Lung (tissue), 12 donors: Measurements from ENCODE around the gene KRTAP12-4. TPM values are rescaled to one million over a fixed set of nuclear protein-coding genes. Genes with fewer than 3 reads are reported as not detected.

Experiments
- ATAC-seq: fragments of 200-7000 bp; cut with Tn5 transposase; one replicate; pipeline ENCODE4 v1.9.1; 2020; ENCODE audit warnings: moderate number of reproducible peaks; ENCODE audit not compliant: insufficient read depth, low FRiP score
- DNase-seq, 3 donors: peaks; one replicate each; pipeline ENCODE4 v3.0.0-alpha.2; 2013 to 2017
- H3K27ac ChIP-seq, 2 donors: one replicate each; pipeline ENCODE4 v1.5.1; 2013; ENCODE audit warnings: mild to moderate bottlenecking in 2 of 2, moderate library complexity in 2 of 2, control low read depth in 1 of 2, inconsistent platforms in 1 of 2, low read depth in 1 of 2, low read length in 1 of 2
- H3K27me3 ChIP-seq, 3 donors: one replicate each; pipeline ENCODE4 v1.5.1; 2013; ENCODE audit warnings: low read length in 2 of 3; ENCODE audit not compliant: control insufficient read depth in 3 of 3, insufficient read depth in 3 of 3
- H3K36me3 ChIP-seq, 4 donors: one replicate each; pipeline ENCODE4 v1.5.1; 2013; ENCODE audit warnings: low read length in 4 of 4, mild to moderate bottlenecking in 1 of 4, moderate library complexity in 1 of 4; ENCODE audit not compliant: control insufficient read depth in 4 of 4, insufficient read depth in 4 of 4
- H3K4me1 ChIP-seq, 5 donors: one replicate each; pipeline ENCODE4 v1.5.1; 2013; ENCODE audit warnings: low read length in 5 of 5, mild to moderate bottlenecking in 2 of 5, moderate library complexity in 1 of 5; ENCODE audit not compliant: control insufficient read depth in 5 of 5, insufficient read depth in 5 of 5
- H3K4me3 ChIP-seq: one replicate; pipeline ENCODE4 v1.5.1; 2013; ENCODE audit warnings: mild to moderate bottlenecking, control low read depth, moderate library complexity
- H3K9ac ChIP-seq, 2 donors: one replicate each; pipeline ENCODE4 v1.5.1; 2013; ENCODE audit warnings: low read length in 2 of 2, control low read depth in 1 of 2; ENCODE audit not compliant: insufficient read depth in 1 of 2
- H3K9me3 ChIP-seq, 4 donors: one replicate each; pipeline ENCODE4 v1.5.1; 2013; ENCODE audit warnings: low read length in 3 of 4, mild to moderate bottlenecking in 1 of 4, moderate library complexity in 1 of 4; ENCODE audit not compliant: control insufficient read depth in 4 of 4, insufficient read depth in 3 of 4
- WGBS, 2 donors: extraction: QIAGEN DNeasy Blood & Tissue Kit; methylation state at CpG; one replicate each; pipeline ENCODE4 v1.1.7; 2013; 5-methylcytosine and 5-hydroxymethylcytosine counted together
- polyA plus RNA-seq, 2 donors: library from polyadenylated mRNA; stranded (reverse); fragments of 200-250 nt; gene quantifications; one replicate each; pipeline ENCODE4 v1.2.1, GENCODE V29; 2013
- total RNA-seq, 2 donors: library from RNA; depleted of rRNA in 1 of 2; stranded (reverse); fragments of >200 nt in 1 of 2; gene quantifications; one replicate each; pipeline ENCODE4 v1.2.1, GENCODE V29; 2014 to 2021
- TF ChIP-seq, protein P1 (sequence below): IDR thresholded peaks from 2 replicates; pipeline ENCODE4 v1.5.1; 2012; ENCODE audit warnings: mild to moderate bottlenecking; ENCODE audit errors: control extremely low read depth, extremely low read depth
- donor health status: control.
- donor health status: control.
- donor health status: Bipolar disorder and iron deficiency.
- donor health status: healthy.
- donor health status: DM: yes; HTN: yes; CAD: no.

The KRTAP12-4 gene
- total and polyA plus RNA-seq, 4 donors = not detected

- no peak for ATAC-seq
- H3K9me3 ChIP-seq = peaks cover 0 to 15% (median 0%) of the 10 kb centered on the region in 4 donors
- H3K4me3 ChIP-seq = no peak overlapping the region
- TF ChIP-seq, protein P1, sequence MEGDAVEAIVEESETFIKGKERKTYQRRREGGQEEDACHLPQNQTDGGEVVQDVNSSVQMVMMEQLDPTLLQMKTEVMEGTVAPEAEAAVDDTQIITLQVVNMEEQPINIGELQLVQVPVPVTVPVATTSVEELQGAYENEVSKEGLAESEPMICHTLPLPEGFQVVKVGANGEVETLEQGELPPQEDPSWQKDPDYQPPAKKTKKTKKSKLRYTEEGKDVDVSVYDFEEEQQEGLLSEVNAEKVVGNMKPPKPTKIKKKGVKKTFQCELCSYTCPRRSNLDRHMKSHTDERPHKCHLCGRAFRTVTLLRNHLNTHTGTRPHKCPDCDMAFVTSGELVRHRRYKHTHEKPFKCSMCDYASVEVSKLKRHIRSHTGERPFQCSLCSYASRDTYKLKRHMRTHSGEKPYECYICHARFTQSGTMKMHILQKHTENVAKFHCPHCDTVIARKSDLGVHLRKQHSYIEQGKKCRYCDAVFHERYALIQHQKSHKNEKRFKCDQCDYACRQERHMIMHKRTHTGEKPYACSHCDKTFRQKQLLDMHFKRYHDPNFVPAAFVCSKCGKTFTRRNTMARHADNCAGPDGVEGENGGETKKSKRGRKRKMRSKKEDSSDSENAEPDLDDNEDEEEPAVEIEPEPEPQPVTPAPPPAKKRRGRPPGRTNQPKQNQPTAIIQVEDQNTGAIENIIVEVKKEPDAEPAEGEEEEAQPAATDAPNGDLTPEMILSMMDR = no peak
- no peak overlapping the region for H3K27ac ChIP-seq
- WGBS, 2 donors = 86 to 88% methylated on average over 16 of the region's 16 CpGs
- H3K9ac ChIP-seq = no peak overlapping the region
- H3K36me3 ChIP-seq = no peaks in the 10 kb centered on the region
- H3K27me3 ChIP-seq = no peaks in the 10 kb centered on the region
- no peaks in the 10 kb centered on the region for H3K4me1 ChIP-seq
- DNase-seq = no peak
Observed at GRCh38 chr21:44616591-44616926, 37.9 kb downstream of the KRTAP12-4 start.

- no peak overlapping the region for H3K4me3 ChIP-seq
- DNase-seq (no peak), ATAC-seq (no peak)
- H3K9ac ChIP-seq = no peak overlapping the region
- WGBS, 2 donors = 77 to 78% methylated on average over 17 of the region's 17 CpGs
- no peaks in the 10 kb centered on the region for H3K36me3 ChIP-seq
- peaks cover 0 to 16% (median 0%) of the 10 kb centered on the region in 4 donors for H3K9me3 ChIP-seq
- no peaks in the 10 kb centered on the region for H3K4me1 ChIP-seq
- H3K27me3 ChIP-seq = no peaks in the 10 kb centered on the region
- no peak overlapping the region for H3K27ac ChIP-seq
- TF ChIP-seq, protein P1 = no peak
Observed at GRCh38 chr21:44615911-44616590, 38.4 kb downstream of the KRTAP12-4 start.

DNA sequence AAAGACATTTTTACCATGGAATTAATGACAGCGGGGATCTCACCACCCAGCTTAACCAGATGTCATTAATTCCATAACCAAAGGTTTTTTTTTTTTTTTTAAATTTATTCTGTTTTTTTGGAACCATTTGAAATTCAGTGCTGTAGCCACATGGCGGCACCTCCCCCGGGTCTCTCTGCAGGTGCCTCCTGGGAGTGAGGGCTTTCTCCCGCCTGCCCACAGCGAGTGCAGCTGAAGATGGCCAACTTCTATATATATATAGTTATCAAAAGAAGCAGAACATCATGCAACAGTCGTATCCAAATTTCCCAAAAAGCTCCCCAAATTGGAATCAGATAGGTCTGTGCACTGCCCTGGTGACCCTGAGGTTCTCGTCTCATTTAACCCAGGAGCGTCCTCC, 39.0 kb downstream of the KRTAP12-4 start:
- no peak overlapping the region for H3K4me3 ChIP-seq
- H3K27ac ChIP-seq = no peak overlapping the region
- TF ChIP-seq, protein P1 = no peak
- DNase-seq = no peak
- no peaks in the 10 kb centered on the region for H3K27me3 ChIP-seq
- H3K36me3 ChIP-seq = no peaks in the 10 kb centered on the region
- 74 to 85% methylated on average over 8 of the region's 8 CpGs for WGBS, 2 donors
- no peak overlapping the region for H3K9ac ChIP-seq
- H3K4me1 ChIP-seq = no peaks in the 10 kb centered on the region
- H3K9me3 ChIP-seq = peaks cover 0 to 19% (median 0%) of the 10 kb centered on the region in 4 donors
- ATAC-seq = no peak

- ATAC-seq = no peak
- H3K36me3 ChIP-seq = no peaks in the 10 kb centered on the region
- no peak overlapping the region for H3K4me3 ChIP-seq
- TF ChIP-seq, protein P1 = no peak
- H3K27me3 ChIP-seq = no peaks in the 10 kb centered on the region
- 90 to 94% methylated on average over 28 of the region's 28 CpGs for WGBS, 2 donors
- H3K9me3 ChIP-seq = peaks cover 0 to 22% (median under 1%) of the 10 kb centered on the region in 4 donors
- H3K9ac ChIP-seq = no peak overlapping the region
- DNase-seq = no peak
- H3K4me1 ChIP-seq = no peaks in the 10 kb centered on the region
- no peak overlapping the region for H3K27ac ChIP-seq
Observed at GRCh38 chr21:44614961-44615391, 39.5 kb downstream of the KRTAP12-4 start.
